Calu3 (cell line): ENCODE measurements around the gene MED10. TPM values are rescaled to one million over a fixed set of nuclear protein-coding genes. Genes with fewer than 3 reads are reported as not detected.
"Not testable (repeated sequence)": the region's sequence is repeated elsewhere in the genome, so short reads cannot be mapped to it uniquely, and the experiment has no call there.

Experiments
- BruUV-seq: library from RNA; stranded (reverse); fragments of 400-500 nt; replicated peaks from 2 replicates; lab custom pipeline; 2021; lab: Mats Ljungman, UMichigan
- CTCF ChIA-PET: fragments of 300-600 bp; sonication (Branson Sonifier 250); formaldehyde crosslinking; loops from one replicate; lab custom pipeline; 2022; ENCODE audit warnings: antibody characterized with exemption; lab: Charles Lee
- DNase-seq: peaks from one replicate; pipeline ENCODE4 v3.0.0; 2022
- H3K27ac Mint-ChIP-seq: one replicate; pipeline ENCODE4 v1.8.0; 2022; ENCODE audit warnings: mixed read lengths; ENCODE audit not compliant: unreplicated experiment
- H3K27me3 Mint-ChIP-seq: one replicate; pipeline ENCODE4 v1.8.0; 2022; ENCODE audit warnings: mixed read lengths; ENCODE audit not compliant: unreplicated experiment
- H3K36me3 Mint-ChIP-seq: one replicate; pipeline ENCODE4 v1.8.0; 2022; ENCODE audit warnings: mild to moderate bottlenecking, moderate library complexity, mixed read lengths; ENCODE audit not compliant: insufficient read depth, unreplicated experiment
- H3K4me1 Mint-ChIP-seq: one replicate; pipeline ENCODE4 v1.8.0; 2022; ENCODE audit warnings: mild to moderate bottlenecking, low read depth, mixed read lengths; ENCODE audit not compliant: unreplicated experiment
- H3K4me3 Mint-ChIP-seq: one replicate; pipeline ENCODE4 v1.8.0; 2022; ENCODE audit warnings: mild to moderate bottlenecking, low read depth, moderate library complexity, mixed read lengths; ENCODE audit not compliant: unreplicated experiment
- H3K9me3 Mint-ChIP-seq: one replicate; pipeline ENCODE4 v1.8.0; 2022; ENCODE audit warnings: low read depth, mixed read lengths; ENCODE audit not compliant: unreplicated experiment
- CTCF ChIP-seq: fragments of 200-600 bp; IDR thresholded peaks from one replicate; pipeline ENCODE4 v1.8.0; 2022; ENCODE audit warnings: antibody characterized with exemption; ENCODE audit not compliant: unreplicated experiment
- intact Hi-C: fragments of 100-400 bp; cut with micrococcal nuclease; formaldehyde crosslinking; loops from one replicate; pipeline ENCODE4 v1.10.0; 2022; ENCODE audit not compliant: unreplicated experiment
- total RNA-seq: library from RNA; stranded (reverse); gene quantifications from 2 replicates; pipeline ENCODE4 v1.2.3, GENCODE V29; 2022

The MED10 gene
- total RNA-seq, 1 experiment from 2014 or later: 39.9 TPM

- H3K4me3 Mint-ChIP-seq: no peak overlapping the region
- CTCF ChIA-PET: no interaction called here
- H3K4me1 Mint-ChIP-seq: no peaks in the 10 kb centered on the region
- BruUV-seq: no TSS peak
- intact Hi-C loops: no loop called here
- TF ChIP-seq CTCF: no peak
- H3K36me3 Mint-ChIP-seq: peaks cover 12% of the 10 kb centered on the region
- DNase-seq: no peak
- no peak overlapping the region for H3K27ac Mint-ChIP-seq
- no peaks in the 10 kb centered on the region for H3K9me3 Mint-ChIP-seq
- no peaks in the 10 kb centered on the region for H3K27me3 Mint-ChIP-seq
Observed at GRCh38 chr5:6365977-6366590, 12.3 kb downstream of the MED10 start.

GRCh38 chr5:6365142-6365976, 13.0 kb downstream of the MED10 start:
- CTCF ChIA-PET: interaction anchor here (0.6 kb wide), 1 partner anchor 68 kb away, joined by 3 read pairs; no protein-coding TSS in a partner anchor

GRCh38 chr5:6363454-6364011, 14.8 kb downstream of the MED10 start:
- CTCF ChIA-PET, H3K27me3 Mint-ChIP-seq, H3K4me1 Mint-ChIP-seq, DNase-seq, H3K4me3 Mint-ChIP-seq, H3K36me3 Mint-ChIP-seq, intact Hi-C loops, BruUV-seq, H3K9me3 Mint-ChIP-seq, H3K27ac Mint-ChIP-seq: not testable (repeated sequence)

More at GRCh38 chr5:6365142-6365976, 13.0 kb downstream of the MED10 start:
- H3K36me3 Mint-ChIP-seq: peaks cover 12% of the 10 kb centered on the region
- H3K4me3 Mint-ChIP-seq: no peak overlapping the region
- DNase-seq: no peak
- no TSS peak for BruUV-seq
- H3K27me3 Mint-ChIP-seq: no peaks in the 10 kb centered on the region
- no peak for TF ChIP-seq CTCF
- no peaks in the 10 kb centered on the region for H3K9me3 Mint-ChIP-seq
- H3K4me1 Mint-ChIP-seq: no peaks in the 10 kb centered on the region
- no peak overlapping the region for H3K27ac Mint-ChIP-seq
- intact Hi-C loops: no loop called here

- no peak overlapping the region for H3K27ac Mint-ChIP-seq
- no peak for DNase-seq
- H3K27me3 Mint-ChIP-seq: no peaks in the 10 kb centered on the region
- intact Hi-C loops: no loop called here
- H3K36me3 Mint-ChIP-seq: peaks cover 8% of the 10 kb centered on the region
- H3K9me3 Mint-ChIP-seq: no peaks in the 10 kb centered on the region
- no peak overlapping the region for H3K4me3 Mint-ChIP-seq
- TF ChIP-seq CTCF: no peak
- BruUV-seq: no TSS peak
- CTCF ChIA-PET: interaction anchor here (0.7 kb wide), 2 partner anchors 15 to 18 kb away, joined by 3 read pairs; partner anchors contain the start of gene MED10
- H3K4me1 Mint-ChIP-seq: no peaks in the 10 kb centered on the region
Observed at GRCh38 chr5:6362846-6363245, 15.5 kb downstream of the MED10 start.
